Measurements from ENCODE around the gene SERHL2.
A peak's percentile ranks its signal among the peaks of the same experiment; 100 is the strongest.
"Not testable (repeated sequence)": the region's sequence is repeated elsewhere in the genome, so short reads cannot be mapped to it uniquely, and the experiment has no call there.

The SERHL2 gene

GRCh38 chr22:42596863-42597530 lies 43.2 kb downstream of the SERHL2 start:
- Mint-ChIP-seq H3K27me3 (no peaks in the 10 kb centered on the region), H3K36me3 (ENCODE audit: low read depth) (peaks cover 98% of the 10 kb centered on the region), H3K4me3 (no peak overlapping the region), H3K4me1 (ENCODE audit: low read depth) (no peaks in the 10 kb centered on the region), H3K27ac (no peak overlapping the region), H3K9me3 (no peaks in the 10 kb centered on the region)
- DNase-seq = no peak

- Mint-ChIP-seq H3K9me3 (no peaks in the 10 kb centered on the region), H3K27ac (peak overlapping the region; percentile 56), H3K4me1 (ENCODE audit: low read depth) (peaks cover 32% of the 10 kb centered on the region), H3K36me3 (ENCODE audit: low read depth) (peaks cover 93% of the 10 kb centered on the region), H3K27me3 (no peaks in the 10 kb centered on the region), H3K4me3 (no peak overlapping the region)
- DNase-seq = no peak
These were observed 48.2 kb downstream of the SERHL2 start for GRCh38 chr22:42601879-42602465.

GRCh38 chr22:42602470-42602869 lies 48.7 kb downstream of the SERHL2 start:
- peak overlapping the region; percentile 54 for H3K27ac Mint-ChIP-seq
- H3K36me3 Mint-ChIP-seq (ENCODE audit: low read depth) = peaks cover 93% of the 10 kb centered on the region
- H3K4me3 Mint-ChIP-seq = no peak overlapping the region
- H3K4me1 Mint-ChIP-seq (ENCODE audit: low read depth) = peaks cover 34% of the 10 kb centered on the region
- no peak for DNase-seq
- H3K27me3 Mint-ChIP-seq = no peaks in the 10 kb centered on the region
- H3K9me3 Mint-ChIP-seq = no peaks in the 10 kb centered on the region

GRCh38 chr22:42603427-42603826 lies 49.7 kb downstream of the SERHL2 start:
- DNase-seq = no peak
- Mint-ChIP-seq H3K27ac (peak overlapping the region; percentile 54), H3K4me3 (no peak overlapping the region), H3K4me1 (ENCODE audit: low read depth) (peaks cover 39% of the 10 kb centered on the region), H3K27me3 (no peaks in the 10 kb centered on the region), H3K9me3 (no peaks in the 10 kb centered on the region), H3K36me3 (ENCODE audit: low read depth) (peaks cover 90% of the 10 kb centered on the region)

GRCh38 chr22:42604403-42604802 lies 50.6 kb downstream of the SERHL2 start:
- Mint-ChIP-seq H3K27me3 (no peaks in the 10 kb centered on the region), H3K4me3 (no peak overlapping the region), H3K4me1 (ENCODE audit: low read depth) (peaks cover 48% of the 10 kb centered on the region), H3K36me3 (ENCODE audit: low read depth) (peaks cover 90% of the 10 kb centered on the region), H3K9me3 (no peaks in the 10 kb centered on the region), H3K27ac (peak overlapping the region; percentile 47)
- no peak for DNase-seq

- H3K9me3 Mint-ChIP-seq, H3K4me3 Mint-ChIP-seq, H3K27ac Mint-ChIP-seq, H3K27me3 Mint-ChIP-seq, DNase-seq: not testable (repeated sequence)
- Mint-ChIP-seq H3K36me3 (ENCODE audit: low read depth) (peaks cover 86% of the 10 kb centered on the region), H3K4me1 (ENCODE audit: low read depth) (peaks cover 77% of the 10 kb centered on the region)
These were observed 53.9 kb downstream of the SERHL2 start for GRCh38 chr22:42607641-42608040.

- no peak overlapping the region for H3K4me3 Mint-ChIP-seq
- no peaks in the 10 kb centered on the region for H3K9me3 Mint-ChIP-seq
- H3K36me3 Mint-ChIP-seq (ENCODE audit: low read depth) = peaks cover 86% of the 10 kb centered on the region
- peak overlapping the region; percentile 83 for H3K27ac Mint-ChIP-seq
- no peaks in the 10 kb centered on the region for H3K27me3 Mint-ChIP-seq
- peaks cover 78% of the 10 kb centered on the region for H3K4me1 Mint-ChIP-seq (ENCODE audit: low read depth)
- no peak for DNase-seq
These were observed 54.5 kb downstream of the SERHL2 start for GRCh38 chr22:42608136-42608822.

- H3K9me3 Mint-ChIP-seq = no peaks in the 10 kb centered on the region
- peak overlapping the region; percentile 83 for H3K27ac Mint-ChIP-seq
- DNase-seq = no peak
- H3K4me1 Mint-ChIP-seq (ENCODE audit: low read depth) = peaks cover 77% of the 10 kb centered on the region
- peaks cover 86% of the 10 kb centered on the region for H3K36me3 Mint-ChIP-seq (ENCODE audit: low read depth)
- no peaks in the 10 kb centered on the region for H3K27me3 Mint-ChIP-seq
- no peak overlapping the region for H3K4me3 Mint-ChIP-seq
These were observed 55.1 kb downstream of the SERHL2 start for GRCh38 chr22:42608823-42609361.

- H3K9me3 Mint-ChIP-seq = no peaks in the 10 kb centered on the region
- no peak for DNase-seq
- H3K27me3 Mint-ChIP-seq = no peaks in the 10 kb centered on the region
- H3K27ac Mint-ChIP-seq = peak overlapping the region; percentile 71
- no peak overlapping the region for H3K4me3 Mint-ChIP-seq
- peaks cover 82% of the 10 kb centered on the region for H3K36me3 Mint-ChIP-seq (ENCODE audit: low read depth)
- H3K4me1 Mint-ChIP-seq (ENCODE audit: low read depth) = peaks cover 70% of the 10 kb centered on the region
These were observed 56.4 kb downstream of the SERHL2 start for GRCh38 chr22:42610186-42610585.

GRCh38 chr22:42611051-42611450 lies 57.3 kb downstream of the SERHL2 start:
- Mint-ChIP-seq H3K36me3 (ENCODE audit: low read depth) (peaks cover 73% of the 10 kb centered on the region), H3K9me3 (no peaks in the 10 kb centered on the region)

GRCh38 chr22:42612336-42612735 lies 58.6 kb downstream of the SERHL2 start:
- Mint-ChIP-seq H3K27me3 (no peaks in the 10 kb centered on the region), H3K36me3 (ENCODE audit: low read depth) (peaks cover 61% of the 10 kb centered on the region), H3K9me3 (no peaks in the 10 kb centered on the region), H3K27ac (peak overlapping the region; percentile 97), H3K4me1 (ENCODE audit: low read depth) (peaks cover 68% of the 10 kb centered on the region), H3K4me3 (peak overlapping the region; percentile 90)
- no peak for DNase-seq

More at GRCh38 chr22:42611051-42611450, 57.3 kb downstream of the SERHL2 start:
- Mint-ChIP-seq H3K27me3 (no peaks in the 10 kb centered on the region), H3K27ac (peak overlapping the region; percentile 80), H3K4me3 (peak overlapping the region; percentile 16), H3K4me1 (ENCODE audit: low read depth) (peaks cover 70% of the 10 kb centered on the region)
- no peak for DNase-seq

GRCh38 chr22:42613872-42614301 lies 60.1 kb downstream of the SERHL2 start:
- peaks cover 53% of the 10 kb centered on the region for H3K36me3 Mint-ChIP-seq (ENCODE audit: low read depth)
- H3K27ac Mint-ChIP-seq = peak overlapping the region; percentile 97
- DNase-seq = no peak
- no peaks in the 10 kb centered on the region for H3K27me3 Mint-ChIP-seq
- H3K4me1 Mint-ChIP-seq (ENCODE audit: low read depth) = peaks cover 63% of the 10 kb centered on the region
- H3K9me3 Mint-ChIP-seq = no peaks in the 10 kb centered on the region
- H3K4me3 Mint-ChIP-seq = peak overlapping the region; percentile 90

- Mint-ChIP-seq H3K4me3 (peak within 1 kb of the TSS; percentile 90), H3K36me3 (ENCODE audit: low read depth) (peaks cover 53% of the 10 kb centered on the region), H3K27me3 (no peaks in the 10 kb centered on the region), H3K9me3 (no peaks in the 10 kb centered on the region), H3K4me1 (ENCODE audit: low read depth) (peaks cover 57% of the 10 kb centered on the region), H3K27ac (peak within 1 kb of the TSS; percentile 100)
- peak; percentile 99 for DNase-seq
These were observed 60.7 kb downstream of the SERHL2 start, which contains the start of gene POLDIP3 for GRCh38 chr22:42614312-42615091. Gene POLDIP3 (minus strand): TSS chr22:42614883. CDS start chr22:42614857, 26 bp downstream.

All from activated T-cell treated with anti-CD3 and anti-CD28 coated beads, Interleukin-2, amount 50 U/mL, for 24 hours (primary cell).